Omental fat pad (tissue), 4 donors: ENCODE measurements around the gene SPEN. TPM values are rescaled to one million over a fixed set of nuclear protein-coding genes. Genes with fewer than 3 reads are reported as not detected.
"Not testable (repeated sequence)": the region's sequence is repeated elsewhere in the genome, so short reads cannot be mapped to it uniquely, and the experiment has no call there.

ENCODE experiments used
- ATAC-seq: fragments of 150-250 bp; one replicate; pipeline ENCODE4 v1.9.1; 2016; ENCODE audit warnings: mild to moderate bottlenecking, moderate library complexity; ENCODE audit not compliant: low FRiP score
- DNase-seq: peaks from one replicate; pipeline ENCODE4 v3.0.0-alpha.2; 2019; ENCODE audit warnings: low spot score
- total RNA-seq, 4 donors: library from RNA; depleted of rRNA; stranded (reverse); fragments of >200 nt; gene quantifications; one replicate each; pipeline ENCODE4 v1.1.0, GENCODE V29; 2016
- TF ChIP-seq, protein P1 (sequence below), 3 donors: fragments of 450-650 bp; IDR thresholded peaks; one replicate each; pipeline ENCODE4 v1.5.1; 2016 to 2017; ENCODE audit warnings: antibody characterized with exemption in 3 of 3, mild to moderate bottlenecking in 3 of 3, moderate library complexity in 2 of 3

The SPEN gene
- total RNA-seq, 4 donors from 2014 or later, result 33.4 to 64.0 (median 51.5) TPM

DNA sequence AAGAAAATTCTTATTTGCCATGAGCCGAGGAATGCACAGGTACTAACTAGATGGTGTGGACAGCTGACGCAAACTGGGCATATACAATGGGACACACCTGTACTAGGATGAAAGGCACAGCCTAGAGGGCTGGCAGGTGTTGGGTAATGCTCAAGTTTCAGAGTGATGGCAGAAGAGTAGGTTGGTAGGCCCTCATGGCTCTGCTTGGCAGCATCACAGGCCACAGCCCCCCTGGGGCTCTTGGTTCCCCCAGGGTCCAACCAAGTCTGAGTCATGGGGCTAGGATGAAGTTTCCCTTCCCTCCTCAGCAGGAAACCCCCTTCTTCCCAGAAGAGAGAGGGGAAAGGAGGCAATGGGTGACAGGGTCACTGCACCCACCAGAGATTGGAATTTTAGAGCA is 35.2 kb downstream of the SPEN start:
- ATAC-seq, result no peak

GRCh38 chr1:15883326-15883725 is 35.8 kb downstream of the SPEN start:
- ATAC-seq (no peak), DNase-seq (no peak)
- TF ChIP-seq, protein P1, sequence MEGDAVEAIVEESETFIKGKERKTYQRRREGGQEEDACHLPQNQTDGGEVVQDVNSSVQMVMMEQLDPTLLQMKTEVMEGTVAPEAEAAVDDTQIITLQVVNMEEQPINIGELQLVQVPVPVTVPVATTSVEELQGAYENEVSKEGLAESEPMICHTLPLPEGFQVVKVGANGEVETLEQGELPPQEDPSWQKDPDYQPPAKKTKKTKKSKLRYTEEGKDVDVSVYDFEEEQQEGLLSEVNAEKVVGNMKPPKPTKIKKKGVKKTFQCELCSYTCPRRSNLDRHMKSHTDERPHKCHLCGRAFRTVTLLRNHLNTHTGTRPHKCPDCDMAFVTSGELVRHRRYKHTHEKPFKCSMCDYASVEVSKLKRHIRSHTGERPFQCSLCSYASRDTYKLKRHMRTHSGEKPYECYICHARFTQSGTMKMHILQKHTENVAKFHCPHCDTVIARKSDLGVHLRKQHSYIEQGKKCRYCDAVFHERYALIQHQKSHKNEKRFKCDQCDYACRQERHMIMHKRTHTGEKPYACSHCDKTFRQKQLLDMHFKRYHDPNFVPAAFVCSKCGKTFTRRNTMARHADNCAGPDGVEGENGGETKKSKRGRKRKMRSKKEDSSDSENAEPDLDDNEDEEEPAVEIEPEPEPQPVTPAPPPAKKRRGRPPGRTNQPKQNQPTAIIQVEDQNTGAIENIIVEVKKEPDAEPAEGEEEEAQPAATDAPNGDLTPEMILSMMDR (IDR thresholded peaks at IDR 0.05), result no peak

More for the DNA sequence above, 35.2 kb downstream of the SPEN start:
- DNase-seq, result no peak
- TF ChIP-seq, protein P1 (IDR thresholded peaks at IDR 0.05), result no peak

DNA sequence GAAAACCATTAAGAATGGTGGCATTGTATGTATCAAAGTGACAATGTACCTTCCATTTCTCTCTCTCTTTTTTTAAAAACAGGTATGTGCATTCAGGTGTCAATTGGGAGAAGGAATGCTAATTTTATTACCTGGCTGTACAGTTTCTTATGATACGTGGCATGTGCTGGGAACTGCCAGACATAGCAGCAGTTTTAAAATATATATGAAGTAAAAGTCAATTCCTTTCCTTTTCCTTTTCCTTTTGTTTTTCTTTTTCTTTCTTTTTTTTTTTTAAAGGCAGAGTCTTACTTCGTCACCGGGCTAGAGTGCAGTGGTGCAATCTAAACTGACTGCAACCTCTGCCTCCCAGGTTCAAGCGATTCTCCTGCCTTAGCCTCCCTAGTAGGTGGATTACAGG is 37.0 kb downstream of the SPEN start:
- TF ChIP-seq, protein P1 (IDR thresholded peaks at IDR 0.05), result no peak
- DNase-seq, result no peak
- no peak for ATAC-seq

GRCh38 chr1:15885269-15885668 is 37.8 kb downstream of the SPEN start:
- ATAC-seq (no peak), DNase-seq (no peak)
- TF ChIP-seq, protein P1 (IDR thresholded peaks at IDR 0.05), result no peak

DNA sequence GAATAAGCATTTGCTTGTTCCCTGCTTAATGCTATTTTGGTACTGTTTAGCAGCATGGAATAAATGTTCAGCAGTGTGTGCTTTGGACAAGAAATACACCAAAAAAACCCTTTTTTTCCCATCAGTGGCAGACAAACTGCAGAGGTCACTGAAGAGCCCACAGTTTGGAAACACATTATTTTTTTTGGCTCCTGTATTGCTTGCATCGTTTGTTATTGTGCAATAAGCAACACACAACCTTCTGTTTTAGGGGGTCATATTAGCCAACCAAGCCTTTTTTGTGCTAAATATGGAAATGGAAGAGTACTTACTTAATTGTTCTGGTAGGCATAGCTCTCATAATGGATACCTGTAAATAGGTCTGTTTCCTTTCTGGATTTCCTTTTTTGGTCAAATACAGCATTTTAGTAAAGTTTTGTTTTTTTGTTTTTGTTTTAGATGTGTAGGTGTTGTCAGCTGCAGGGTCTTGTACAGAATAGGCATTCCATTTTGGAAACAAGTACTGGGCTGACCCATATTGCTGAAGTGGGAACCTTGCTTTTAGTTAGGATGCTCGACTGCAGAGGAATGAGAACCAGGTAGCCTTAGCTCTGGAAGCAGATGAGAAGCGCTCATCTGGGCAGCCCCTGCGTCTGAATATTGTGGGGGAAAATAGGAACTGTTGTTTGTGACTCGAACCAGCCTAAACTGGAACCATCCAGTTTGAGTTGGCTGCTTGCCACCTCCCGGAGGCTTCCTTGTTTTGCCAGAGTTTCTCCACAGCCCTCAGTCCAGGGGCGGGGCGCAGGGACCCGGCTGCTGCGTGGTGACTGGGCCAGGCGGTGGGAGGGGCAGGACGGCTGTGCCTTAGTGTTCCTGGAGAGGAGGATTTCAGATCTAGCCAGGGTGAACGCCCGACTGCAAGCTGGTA is 38.4 kb downstream of the SPEN start:
- peak; percentile 95 for ATAC-seq
- TF ChIP-seq, protein P1 (IDR thresholded peaks at IDR 0.05), result no peak
- peak; percentile 92 for DNase-seq

GRCh38 chr1:15886611-15887167 is 39.2 kb downstream of the SPEN start:
- DNase-seq (no peak), ATAC-seq (no peak)
- TF ChIP-seq, protein P1 (IDR thresholded peaks at IDR 0.05), result no peak

- ATAC-seq, DNase-seq: not testable (repeated sequence)
These were observed 45.5 kb downstream of the SPEN start for GRCh38 chr1:15892857-15893599.
